ENCODE data around the gene BCL11A.

The BCL11A gene

DNA sequence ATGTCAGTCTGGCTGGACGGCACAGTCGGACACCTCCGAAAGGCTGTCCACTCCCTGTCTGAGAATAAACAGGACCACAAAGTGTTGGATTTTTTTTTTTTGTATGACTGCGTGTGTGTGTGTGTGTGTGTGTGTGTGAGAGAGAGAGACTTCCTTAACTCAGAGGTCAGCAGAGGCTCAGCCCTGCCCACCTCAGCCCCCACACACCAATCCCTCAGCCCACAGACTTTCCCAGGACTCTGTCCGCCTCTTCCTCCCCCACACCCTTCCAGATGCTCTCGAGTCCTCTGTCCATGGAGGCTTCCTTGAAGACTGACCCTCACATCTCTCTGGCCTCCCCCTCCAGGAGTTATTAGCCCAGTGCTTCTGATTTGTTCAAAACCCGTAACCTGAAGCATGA, 147.3 kb downstream of the BCL11A start:
- no peak for DNase-seq (ENCODE audit: low read depth in 3 of 3)

DNA sequence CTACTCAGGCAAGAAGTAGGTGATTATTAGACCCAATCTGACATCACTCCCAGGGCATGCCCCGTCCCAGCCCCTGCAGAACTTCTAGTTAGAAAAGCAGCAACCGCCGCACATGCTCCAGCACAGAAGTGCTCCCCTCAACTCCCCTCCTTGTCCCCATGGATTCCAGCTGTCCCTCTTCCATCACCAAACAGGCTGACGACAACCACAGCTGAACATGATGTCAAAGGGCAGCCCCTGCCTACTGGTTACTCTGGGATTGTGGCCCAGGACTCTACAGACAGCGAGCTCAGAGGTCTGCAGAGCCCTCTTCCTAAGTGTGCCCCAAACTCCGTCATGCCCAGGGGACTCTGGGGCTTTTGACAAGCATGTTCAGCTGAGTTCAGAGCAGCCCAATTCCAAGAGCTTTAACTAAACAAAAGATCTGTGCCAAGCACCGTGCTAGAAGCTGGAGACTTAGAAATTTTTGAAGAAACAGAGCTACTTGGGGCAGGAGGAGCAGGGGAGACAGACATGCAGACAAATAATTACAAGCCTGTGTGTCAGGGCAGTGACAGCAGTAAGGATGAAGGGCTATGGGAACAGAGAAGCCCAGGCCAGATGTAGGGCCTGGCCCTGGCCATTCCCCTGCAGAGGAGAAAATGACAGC, 148.1 kb downstream of the BCL11A start:
- no peak for DNase-seq (ENCODE audit: low read depth in 3 of 3)
